ENCODE results near the gene PSMC1.

DNA sequence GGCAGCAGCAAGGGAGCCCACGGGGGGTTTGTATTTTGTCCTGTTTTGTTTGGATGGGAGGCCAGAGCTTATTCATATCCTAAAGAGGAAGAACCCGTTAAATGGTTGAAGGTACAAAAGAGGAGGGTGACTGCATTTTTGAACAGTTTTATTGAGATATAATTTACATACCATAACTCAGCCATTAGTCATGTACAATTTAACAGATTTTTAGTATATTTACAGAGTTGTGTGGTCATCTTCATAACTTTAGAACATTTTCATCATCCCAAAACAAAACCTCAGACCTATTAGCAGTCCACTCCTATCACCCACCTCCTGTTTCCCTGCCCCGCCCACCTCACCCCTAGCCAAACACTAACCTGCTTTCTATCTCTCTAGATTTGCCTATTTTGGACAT, 62.8 kb downstream of the PSMC1 start:
- TF ChIP-seq, protein P1, sequence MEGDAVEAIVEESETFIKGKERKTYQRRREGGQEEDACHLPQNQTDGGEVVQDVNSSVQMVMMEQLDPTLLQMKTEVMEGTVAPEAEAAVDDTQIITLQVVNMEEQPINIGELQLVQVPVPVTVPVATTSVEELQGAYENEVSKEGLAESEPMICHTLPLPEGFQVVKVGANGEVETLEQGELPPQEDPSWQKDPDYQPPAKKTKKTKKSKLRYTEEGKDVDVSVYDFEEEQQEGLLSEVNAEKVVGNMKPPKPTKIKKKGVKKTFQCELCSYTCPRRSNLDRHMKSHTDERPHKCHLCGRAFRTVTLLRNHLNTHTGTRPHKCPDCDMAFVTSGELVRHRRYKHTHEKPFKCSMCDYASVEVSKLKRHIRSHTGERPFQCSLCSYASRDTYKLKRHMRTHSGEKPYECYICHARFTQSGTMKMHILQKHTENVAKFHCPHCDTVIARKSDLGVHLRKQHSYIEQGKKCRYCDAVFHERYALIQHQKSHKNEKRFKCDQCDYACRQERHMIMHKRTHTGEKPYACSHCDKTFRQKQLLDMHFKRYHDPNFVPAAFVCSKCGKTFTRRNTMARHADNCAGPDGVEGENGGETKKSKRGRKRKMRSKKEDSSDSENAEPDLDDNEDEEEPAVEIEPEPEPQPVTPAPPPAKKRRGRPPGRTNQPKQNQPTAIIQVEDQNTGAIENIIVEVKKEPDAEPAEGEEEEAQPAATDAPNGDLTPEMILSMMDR (IDR thresholded peaks at IDR 0.05; ENCODE audit: low read length): no peak
- no peak for TF ChIP-seq EZH2 (IDR thresholded peaks at IDR 0.05; ENCODE audit: borderline replicate concordance, low read length)

Measured in OCI-LY1 (cell line).